ENCODE measurements around the gene C10orf105. TPM values are rescaled to one million over a fixed set of nuclear protein-coding genes. Genes with fewer than 3 reads are reported as not detected.

The C10orf105 gene
- total RNA-seq, 2 experiments from 2014 or later, result 0.25 to 0.36 TPM

GRCh38 chr10:71762324-71762723 lies 42.7 kb upstream of the C10orf105 start:
- Mint-ChIP-seq H3K4me1 (ENCODE audit: low read depth) (peaks cover 87% of the 10 kb centered on the region), H3K9me3 (no peaks in the 10 kb centered on the region), H3K36me3 (ENCODE audit: low read depth) (peaks cover 95% of the 10 kb centered on the region), H3K4me3 (no peak overlapping the region), H3K27me3 (no peaks in the 10 kb centered on the region), H3K27ac (peak overlapping the region; percentile 95)
- no peak for DNase-seq
- TF ChIP-seq CTCF (IDR thresholded peaks at IDR 0.05), result no peak
- ChIA-PET POLR2A (interaction anchor here (1.2 to 14.6 kb wide), 4 partner anchors 10 to 49 kb away, joined by 4 to 416 read pairs (median 12); partner anchors contain the start of gene VSIR), CTCF (no interaction called here)
- H3K27me3 ChIP-seq (ENCODE audit: control insufficient read depth in 1 of 2, insufficient read depth in 2 of 2, low read length in 2 of 2), result no peaks in the 10 kb centered on the region
- no peaks in the 10 kb centered on the region for H3K9me3 ChIP-seq (ENCODE audit: control insufficient read depth in 1 of 2, insufficient read depth in 1 of 2, low read length in 2 of 2)
- no peak for ATAC-seq (ENCODE audit: poor library complexity)
- no peak overlapping the region for H3K4me3 ChIP-seq (ENCODE audit: low read length)
- peak overlapping the region in 1 of 2 donors; percentile 47 for H3K27ac ChIP-seq (ENCODE audit: low read depth in 1 of 2, low read length in 2 of 2)
- intact Hi-C loops (cut with DNase I, micrococcal nuclease), result no loop called here
- H3K36me3 ChIP-seq (ENCODE audit: insufficient read depth, low read length), result peaks cover 89% of the 10 kb centered on the region
- H3K4me1 ChIP-seq (ENCODE audit: insufficient read depth, low read length), result peaks cover 93% of the 10 kb centered on the region

GRCh38 chr10:71761541-71762113 lies 42.0 kb upstream of the C10orf105 start:
- Histone ChIP-seq H3K9me3 (ENCODE audit: control insufficient read depth in 1 of 2, insufficient read depth in 1 of 2, low read length in 2 of 2) (no peaks in the 10 kb centered on the region), H3K4me1 (ENCODE audit: insufficient read depth, low read length) (peaks cover 93% of the 10 kb centered on the region), H3K36me3 (ENCODE audit: insufficient read depth, low read length) (peaks cover 84% of the 10 kb centered on the region), H3K4me3 (ENCODE audit: low read length) (no peak overlapping the region), H3K27me3 (ENCODE audit: control insufficient read depth in 1 of 2, insufficient read depth in 2 of 2, low read length in 2 of 2) (no peaks in the 10 kb centered on the region), H3K27ac (ENCODE audit: low read depth in 1 of 2, low read length in 2 of 2) (peak overlapping the region; percentile 33 to 47)
- POLR2A ChIA-PET, result interaction anchor here (0.7 to 14.6 kb wide), 2 partner anchors 11 to 18 kb away, joined by 3 to 416 read pairs; partner anchors contain the start of gene VSIR
- CTCF ChIA-PET, result no interaction called here
- H3K9me3 Mint-ChIP-seq, result no peaks in the 10 kb centered on the region
- H3K36me3 Mint-ChIP-seq (ENCODE audit: low read depth), result peaks cover 95% of the 10 kb centered on the region
- intact Hi-C loops (cut with DNase I, micrococcal nuclease), result no loop called here
- H3K4me3 Mint-ChIP-seq, result peak overlapping the region; percentile 62
- H3K27me3 Mint-ChIP-seq, result no peaks in the 10 kb centered on the region
- no peak for TF ChIP-seq CTCF (IDR thresholded peaks at IDR 0.05)
- H3K27ac Mint-ChIP-seq, result peak overlapping the region; percentile 95
- DNase-seq (peak in 1 of 14 experiments; percentile 39), ATAC-seq (ENCODE audit: poor library complexity) (no peak)
- H3K4me1 Mint-ChIP-seq (ENCODE audit: low read depth), result peaks cover 87% of the 10 kb centered on the region

- Mint-ChIP-seq H3K4me3 (peak overlapping the region; percentile 62), H3K27ac (peak overlapping the region; percentile 95), H3K36me3 (ENCODE audit: low read depth) (peaks cover 93% of the 10 kb centered on the region), H3K4me1 (ENCODE audit: low read depth) (peaks cover 87% of the 10 kb centered on the region), H3K27me3 (no peaks in the 10 kb centered on the region), H3K9me3 (no peaks in the 10 kb centered on the region)
- Histone ChIP-seq H3K4me1 (ENCODE audit: insufficient read depth, low read length) (peaks cover 93% of the 10 kb centered on the region), H3K4me3 (ENCODE audit: low read length) (no peak overlapping the region), H3K27me3 (ENCODE audit: control insufficient read depth in 1 of 2, insufficient read depth in 2 of 2, low read length in 2 of 2) (no peaks in the 10 kb centered on the region), H3K36me3 (ENCODE audit: insufficient read depth, low read length) (peaks cover 80% of the 10 kb centered on the region), H3K9me3 (ENCODE audit: control insufficient read depth in 1 of 2, insufficient read depth in 1 of 2, low read length in 2 of 2) (no peaks in the 10 kb centered on the region), H3K27ac (ENCODE audit: low read depth in 1 of 2, low read length in 2 of 2) (peak overlapping the region; percentile 33 to 47)
- intact Hi-C loops (cut with DNase I, micrococcal nuclease), result no loop called here
- ChIA-PET POLR2A (interaction anchor here (0.7 to 14.6 kb wide), 2 partner anchors 12 to 17 kb away, joined by 3 to 416 read pairs; partner anchors contain the start of gene VSIR), CTCF (no interaction called here)
- peak; percentile 44 for ATAC-seq (ENCODE audit: poor library complexity)
- peak in 3 of 14 experiments; percentile 41 to 73 (median 48) for DNase-seq
- no peak for TF ChIP-seq CTCF (IDR thresholded peaks at IDR 0.05)
Observed at GRCh38 chr10:71761105-71761511, 41.5 kb upstream of the C10orf105 start.
